ENCODE results near the gene RBL2. TPM values are rescaled to one million over a fixed set of nuclear protein-coding genes. Genes with fewer than 3 reads are reported as not detected.

RBL2 gene
- total RNA-seq, 1 experiment from 2014 or later = 20.6 TPM

- DNase-seq (ENCODE audit: low read depth) = no peak
Observed at GRCh38 chr16:53453928-53454327, 19.7 kb downstream of the RBL2 start.

- no peak for DNase-seq (ENCODE audit: low read depth)
Observed at GRCh38 chr16:53456625-53457024, 22.4 kb downstream of the RBL2 start.

GRCh38 chr16:53457670-53458069, 23.4 kb downstream of the RBL2 start:
- DNase-seq (ENCODE audit: low read depth) = peak; percentile 62

GRCh38 chr16:53458635-53459034, 24.4 kb downstream of the RBL2 start:
- no peak for DNase-seq (ENCODE audit: low read depth)

- peak; percentile 72 for DNase-seq (ENCODE audit: low read depth)
Observed at GRCh38 chr16:53465606-53466280, 31.5 kb downstream of the RBL2 start.

GRCh38 chr16:53476867-53477266, 42.6 kb downstream of the RBL2 start:
- DNase-seq (ENCODE audit: low read depth) = no peak

GRCh38 chr16:53478965-53479364, 44.7 kb downstream of the RBL2 start:
- DNase-seq (ENCODE audit: low read depth) = no peak

GRCh38 chr16:53480394-53480793, 46.1 kb downstream of the RBL2 start:
- no peak for DNase-seq (ENCODE audit: low read depth)

GRCh38 chr16:53482123-53482522, 47.9 kb downstream of the RBL2 start:
- no peak for DNase-seq (ENCODE audit: low read depth)

- DNase-seq (ENCODE audit: low read depth) = no peak
Observed at GRCh38 chr16:53484542-53484941, 50.3 kb downstream of the RBL2 start.

- DNase-seq (ENCODE audit: low read depth) = no peak
Observed at GRCh38 chr16:53486230-53486629, 52.0 kb downstream of the RBL2 start.

GRCh38 chr16:53489755-53490154, 55.5 kb downstream of the RBL2 start:
- no peak for DNase-seq (ENCODE audit: low read depth)

GRCh38 chr16:53492503-53492902, 58.2 kb downstream of the RBL2 start:
- no peak for DNase-seq (ENCODE audit: low read depth)

GRCh38 chr16:53494636-53495035, 60.4 kb downstream of the RBL2 start:
- DNase-seq (ENCODE audit: low read depth) = no peak

- DNase-seq (ENCODE audit: low read depth) = no peak
Observed at GRCh38 chr16:53495325-53495724, 61.1 kb downstream of the RBL2 start.

- DNase-seq (ENCODE audit: low read depth) = no peak
Observed at GRCh38 chr16:53498984-53499383, 64.7 kb downstream of the RBL2 start.

GRCh38 chr16:53501216-53501859, 67.1 kb downstream of the RBL2 start:
- DNase-seq (ENCODE audit: low read depth) = no peak

- no peak for DNase-seq (ENCODE audit: low read depth)
Observed at GRCh38 chr16:53502331-53503269, 68.3 kb downstream of the RBL2 start, which contains the start of gene AKTIP. TSS of gene AKTIP (minus strand) at chr16:53503209. CDS start at chr16:53500259, 2,950 bp downstream.

- peak; percentile 100 for DNase-seq (ENCODE audit: low read depth)
Observed at GRCh38 chr16:53503270-53503923, 69.1 kb downstream of the RBL2 start.

- DNase-seq (ENCODE audit: low read depth) = peak; percentile 35
Observed at GRCh38 chr16:53503991-53504663, 69.9 kb downstream of the RBL2 start.

- DNase-seq (ENCODE audit: low read depth) = peak; percentile 46
Observed at GRCh38 chr16:53504665-53505064, 70.4 kb downstream of the RBL2 start.
